ENCODE measurements around the gene MYL2.

DNA sequence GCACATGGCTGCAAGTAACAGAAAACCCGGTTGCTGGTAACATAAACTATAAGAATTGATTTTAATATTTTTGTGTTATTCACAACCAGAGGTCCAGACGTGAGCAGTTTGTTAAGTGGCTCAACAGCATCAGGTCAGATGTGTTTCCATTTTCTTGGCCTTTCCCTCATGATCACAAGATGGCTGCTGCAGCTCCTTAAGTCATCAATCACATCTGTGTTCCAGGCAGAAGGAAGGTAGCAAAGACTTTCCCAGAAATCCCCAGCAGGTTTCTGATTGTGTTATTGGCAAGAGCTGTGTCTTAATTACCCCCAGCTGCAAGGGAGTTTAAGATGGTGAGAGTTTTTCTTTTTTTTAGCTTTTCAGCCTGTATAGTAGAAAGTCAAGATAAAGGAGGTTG lies 40.4 kb upstream of the MYL2 start:
- TF ChIP-seq, protein P1, sequence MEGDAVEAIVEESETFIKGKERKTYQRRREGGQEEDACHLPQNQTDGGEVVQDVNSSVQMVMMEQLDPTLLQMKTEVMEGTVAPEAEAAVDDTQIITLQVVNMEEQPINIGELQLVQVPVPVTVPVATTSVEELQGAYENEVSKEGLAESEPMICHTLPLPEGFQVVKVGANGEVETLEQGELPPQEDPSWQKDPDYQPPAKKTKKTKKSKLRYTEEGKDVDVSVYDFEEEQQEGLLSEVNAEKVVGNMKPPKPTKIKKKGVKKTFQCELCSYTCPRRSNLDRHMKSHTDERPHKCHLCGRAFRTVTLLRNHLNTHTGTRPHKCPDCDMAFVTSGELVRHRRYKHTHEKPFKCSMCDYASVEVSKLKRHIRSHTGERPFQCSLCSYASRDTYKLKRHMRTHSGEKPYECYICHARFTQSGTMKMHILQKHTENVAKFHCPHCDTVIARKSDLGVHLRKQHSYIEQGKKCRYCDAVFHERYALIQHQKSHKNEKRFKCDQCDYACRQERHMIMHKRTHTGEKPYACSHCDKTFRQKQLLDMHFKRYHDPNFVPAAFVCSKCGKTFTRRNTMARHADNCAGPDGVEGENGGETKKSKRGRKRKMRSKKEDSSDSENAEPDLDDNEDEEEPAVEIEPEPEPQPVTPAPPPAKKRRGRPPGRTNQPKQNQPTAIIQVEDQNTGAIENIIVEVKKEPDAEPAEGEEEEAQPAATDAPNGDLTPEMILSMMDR (IDR thresholded peaks at IDR 0.05): no peak
- TF ChIP-seq POLR2AphosphoS5 (IDR thresholded peaks at IDR 0.05) (no peak), POLR2A (IDR thresholded peaks at IDR 0.05) (no peak), EP300 (IDR thresholded peaks at IDR 0.05) (no peak)
